ENCODE measurements around the gene MRPL28. TPM values are rescaled to one million over a fixed set of nuclear protein-coding genes. Genes with fewer than 3 reads are reported as not detected.
"Not testable (repeated sequence)": the region's sequence is repeated elsewhere in the genome, so short reads cannot be mapped to it uniquely, and the experiment has no call there.

Gene MRPL28
- polyA plus RNA-seq, 4 donors: 62.6 to 93.5 (median 80.6) TPM

GRCh38 chr16:392450-393030, 22.2 kb upstream of the MRPL28 start:
- no peak for DNase-seq (ENCODE audit: low read depth in 4 of 4, low spot score in 2 of 4)

- no peak for DNase-seq (ENCODE audit: low read depth in 4 of 4, low spot score in 2 of 4)
These were observed 21.6 kb upstream of the MRPL28 start for GRCh38 chr16:391885-392335.

- no peak for DNase-seq (ENCODE audit: low read depth in 4 of 4, low spot score in 2 of 4)
These were observed 19.0 kb upstream of the MRPL28 start for GRCh38 chr16:389352-389751.

GRCh38 chr16:387761-388666, 17.7 kb upstream of the MRPL28 start:
- DNase-seq (ENCODE audit: low read depth in 4 of 4, low spot score in 2 of 4): not testable (repeated sequence)

GRCh38 chr16:386641-387156, 16.4 kb upstream of the MRPL28 start:
- no peak for DNase-seq (ENCODE audit: low read depth in 4 of 4, low spot score in 2 of 4)

- no peak for DNase-seq (ENCODE audit: low read depth in 4 of 4, low spot score in 2 of 4)
These were observed 13.2 kb upstream of the MRPL28 start for GRCh38 chr16:383326-384051.

GRCh38 chr16:381789-382717, 11.7 kb upstream of the MRPL28 start, which contains the start of gene PGAP6:
Gene PGAP6, minus strand, starts transcription at chr16:381978. Its CDS starts 157 bp downstream, at chr16:381821.
- no peak for DNase-seq (ENCODE audit: low read depth in 4 of 4, low spot score in 2 of 4)

GRCh38 chr16:381012-381788, 10.9 kb upstream of the MRPL28 start:
- DNase-seq (ENCODE audit: low read depth in 4 of 4, low spot score in 2 of 4): no peak

- DNase-seq (ENCODE audit: low read depth in 4 of 4, low spot score in 2 of 4): no peak
These were observed 10.3 kb upstream of the MRPL28 start for GRCh38 chr16:380762-381011.

- no peak for DNase-seq (ENCODE audit: low read depth in 4 of 4, low spot score in 2 of 4)
These were observed 9.8 kb upstream of the MRPL28 start for GRCh38 chr16:379961-380761.

- no peak for DNase-seq (ENCODE audit: low read depth in 4 of 4, low spot score in 2 of 4)
These were observed 9.0 kb upstream of the MRPL28 start for GRCh38 chr16:379183-379960.

- DNase-seq (ENCODE audit: low read depth in 4 of 4, low spot score in 2 of 4): no peak
These were observed 8.5 kb upstream of the MRPL28 start for GRCh38 chr16:378821-379182.

- DNase-seq (ENCODE audit: low read depth in 4 of 4, low spot score in 2 of 4): not testable (repeated sequence)
These were observed 7.9 kb upstream of the MRPL28 start for GRCh38 chr16:378113-378820.

- no peak for DNase-seq (ENCODE audit: low read depth in 4 of 4, low spot score in 2 of 4)
These were observed 7.1 kb upstream of the MRPL28 start for GRCh38 chr16:377419-377951.

GRCh38 chr16:376817-377418, 6.6 kb upstream of the MRPL28 start:
- DNase-seq (ENCODE audit: low read depth in 4 of 4, low spot score in 2 of 4): no peak

GRCh38 chr16:375927-376816, 5.8 kb upstream of the MRPL28 start:
- DNase-seq (ENCODE audit: low read depth in 4 of 4, low spot score in 2 of 4): no peak
